Hippocampal formation (tissue), 2 donors: ENCODE results near the gene WARS2.
A peak's percentile ranks its signal among the peaks of the same experiment; 100 is the strongest.
"Not testable (repeated sequence)": the region's sequence is repeated elsewhere in the genome, so short reads cannot be mapped to it uniquely, and the experiment has no call there.

Experiments
- DNase-seq, 2 donors: peaks; one replicate each; lab custom pipeline; 2025; lab: John Stamatoyannopoulos, UW

Gene WARS2

DNA sequence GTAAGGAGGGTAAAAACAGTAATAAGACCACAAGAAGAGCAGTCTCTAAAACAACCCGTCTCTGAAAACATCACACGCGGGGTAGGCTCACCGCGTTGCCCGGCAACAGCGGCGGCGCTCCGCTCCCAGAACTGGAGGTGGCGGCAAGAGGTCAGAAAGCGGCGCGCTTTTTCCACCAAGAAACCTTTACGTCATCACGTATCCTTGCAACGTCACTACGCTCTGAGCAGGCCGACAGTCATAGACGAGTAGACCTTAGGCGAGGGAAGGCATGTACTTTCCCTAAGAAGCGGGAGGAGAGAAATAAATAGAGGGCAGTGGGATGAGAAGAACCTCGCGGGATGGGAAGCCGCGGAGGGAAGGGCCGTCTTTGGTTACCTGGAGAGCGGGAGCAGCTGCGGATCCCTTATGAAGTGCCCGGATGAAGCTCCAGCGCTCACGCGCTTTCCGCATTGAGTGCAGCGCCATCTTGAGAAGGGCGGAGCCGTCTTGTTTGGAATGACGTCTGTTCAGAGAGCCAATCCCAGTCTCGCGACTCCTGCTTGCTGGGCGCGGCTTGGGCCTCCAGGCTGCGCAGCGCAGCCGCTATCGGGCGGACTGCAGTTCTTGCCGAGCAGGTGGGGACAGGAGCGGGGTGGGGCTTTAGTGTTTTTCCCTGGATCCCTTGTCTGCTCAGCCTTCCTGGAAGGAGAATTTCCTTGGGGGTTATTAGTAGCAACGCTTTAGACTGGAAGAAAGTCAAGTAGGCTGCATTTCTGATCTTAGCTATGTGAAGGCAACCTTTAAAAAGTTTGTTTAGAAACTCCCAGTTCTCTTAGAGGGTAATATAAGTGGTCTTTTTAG is at the start of gene WARS2:
Gene WARS2, minus strand, starts transcription at position 477 of the 843 bp plus-strand sequence. Its CDS starts 9 bp downstream, at position 468.
- peak; percentile 93 to 97 for DNase-seq

DNA sequence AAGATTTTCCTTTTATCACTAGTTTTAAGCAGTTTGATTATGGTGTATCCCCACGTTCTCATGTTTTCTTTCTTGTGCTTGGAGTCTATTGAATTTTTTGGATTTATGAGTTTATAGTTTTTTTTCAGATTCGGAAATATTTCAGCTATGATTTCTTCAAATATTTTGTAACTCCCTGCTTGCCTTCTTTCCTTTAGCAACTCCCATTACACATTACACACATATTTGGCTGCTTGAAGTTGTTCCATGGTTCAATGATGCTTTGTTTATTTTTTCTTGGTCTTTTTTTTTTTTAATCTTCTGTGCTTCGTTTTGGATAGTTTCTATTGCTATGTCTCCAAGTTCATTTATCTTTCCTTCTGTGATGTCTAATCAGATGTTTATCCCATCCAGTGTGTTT is 48.5 kb upstream of the WARS2 start:
- no peak for DNase-seq

DNA sequence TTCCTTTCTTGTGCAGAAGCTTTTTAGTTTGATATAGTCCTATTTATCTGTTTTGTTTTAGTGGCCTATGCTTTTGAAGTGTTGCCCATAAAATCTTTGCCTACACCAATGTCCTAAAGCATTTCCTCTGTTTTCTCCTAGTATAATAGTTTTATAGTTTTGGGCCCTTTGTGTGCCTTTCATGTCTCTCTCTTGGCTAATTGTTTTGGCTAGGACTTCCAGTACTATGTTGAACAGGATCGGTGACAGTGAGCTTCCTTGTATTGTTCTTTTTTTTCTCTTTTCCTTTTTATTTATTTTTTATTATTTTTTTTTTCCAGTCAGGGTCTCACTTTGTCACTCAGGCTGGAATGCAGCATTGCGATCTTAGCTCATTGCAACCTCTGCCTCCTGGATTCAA is 47.0 kb upstream of the WARS2 start:
- no peak for DNase-seq

DNA sequence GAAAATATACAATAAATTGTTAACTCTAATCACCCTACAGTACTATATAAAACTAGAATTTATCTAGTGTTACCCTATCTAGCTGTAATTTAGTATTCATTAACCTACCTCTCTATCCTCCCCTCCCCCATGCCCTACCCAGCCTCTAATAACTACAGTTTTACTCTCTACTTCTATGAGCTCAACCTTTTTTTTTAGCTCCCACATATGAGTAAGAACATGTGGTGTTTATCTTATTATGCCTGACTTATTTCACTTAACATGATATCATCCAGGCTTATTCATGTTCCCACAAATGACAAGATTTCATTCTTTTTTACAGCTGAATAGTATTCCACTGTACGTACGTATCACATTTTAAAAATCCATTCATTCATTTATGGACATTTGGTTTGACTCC is 46.0 kb upstream of the WARS2 start:
- no peak for DNase-seq

DNA sequence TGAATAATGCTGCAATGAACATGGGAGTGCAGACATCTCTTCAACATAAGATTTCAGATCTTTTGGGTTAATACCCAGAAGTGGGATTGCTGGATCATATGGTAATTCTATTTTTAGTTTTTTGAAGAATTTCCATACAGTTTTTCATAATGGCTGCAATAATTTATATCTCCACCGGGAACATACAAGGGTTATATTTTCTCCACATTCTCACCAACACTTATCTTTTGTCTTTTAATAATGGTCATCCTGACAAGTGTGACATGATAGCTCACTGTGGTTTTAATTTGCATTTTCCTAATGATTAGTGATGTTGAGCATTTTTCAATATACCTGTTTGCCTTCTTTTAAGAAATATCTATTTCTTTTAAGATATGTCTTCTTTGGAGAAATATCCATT is 44.5 kb upstream of the WARS2 start:
- DNase-seq: no peak

DNA sequence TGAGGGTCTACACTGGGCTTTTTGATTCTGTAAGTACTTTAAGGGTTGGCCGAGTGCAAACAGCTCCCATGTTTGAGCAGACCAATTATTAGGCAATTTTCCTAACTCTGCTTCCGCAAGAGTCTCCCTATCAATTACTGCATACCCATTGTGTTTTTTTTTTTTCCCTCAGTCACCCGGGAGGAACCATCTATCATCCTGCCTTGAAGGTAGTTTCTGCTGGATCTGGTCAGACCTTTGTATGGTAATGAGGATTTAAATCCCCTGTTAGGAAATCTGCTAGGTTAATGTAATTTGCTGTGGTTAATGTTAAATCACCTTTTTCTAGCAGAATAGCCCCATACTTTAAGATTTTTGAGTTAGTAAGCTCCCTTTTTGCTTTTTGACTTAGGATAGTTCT is 40.8 kb upstream of the WARS2 start:
- no peak for DNase-seq

DNA sequence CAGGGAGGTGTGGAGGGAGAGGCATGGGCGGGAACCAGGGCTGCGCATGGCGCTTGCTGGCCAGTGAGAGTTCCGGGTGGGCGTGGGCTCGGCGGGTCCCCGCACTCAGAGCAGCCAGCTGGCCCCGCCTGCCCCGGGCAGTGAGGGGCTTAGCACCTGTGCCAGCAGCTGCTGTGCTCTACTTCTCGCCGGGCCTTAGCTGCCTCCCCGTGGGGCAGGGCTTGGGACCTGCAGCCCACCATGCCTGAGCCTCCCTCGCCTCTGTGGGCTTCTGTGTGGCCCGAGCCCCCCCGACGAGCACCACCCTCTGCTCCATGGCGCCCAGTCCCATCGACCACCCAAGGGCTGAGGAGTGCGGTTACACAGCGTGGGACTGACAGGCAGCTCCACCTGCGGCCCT is 38.6 kb upstream of the WARS2 start:
- no peak for DNase-seq

DNA sequence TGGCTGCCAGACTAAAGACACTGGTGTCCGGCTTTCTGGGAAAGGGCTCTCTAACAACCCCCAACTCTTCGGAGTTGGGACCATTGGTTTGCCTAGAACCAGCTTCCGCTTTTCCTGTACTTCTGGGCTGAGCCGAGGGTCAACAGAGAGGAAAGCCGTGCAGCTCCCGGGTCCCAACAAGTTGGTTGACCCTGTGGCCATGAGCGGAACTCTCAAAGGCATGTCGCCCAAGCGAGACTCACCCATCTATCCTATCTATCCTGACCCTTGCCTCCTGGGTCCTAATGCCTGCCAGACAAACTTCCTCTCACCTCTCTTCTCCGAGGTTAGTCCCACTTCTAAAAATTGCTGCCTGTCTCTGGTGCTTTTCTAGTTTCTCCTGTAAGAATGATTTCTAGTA is 32.5 kb upstream of the WARS2 start:
- not testable (repeated sequence) for DNase-seq

DNA sequence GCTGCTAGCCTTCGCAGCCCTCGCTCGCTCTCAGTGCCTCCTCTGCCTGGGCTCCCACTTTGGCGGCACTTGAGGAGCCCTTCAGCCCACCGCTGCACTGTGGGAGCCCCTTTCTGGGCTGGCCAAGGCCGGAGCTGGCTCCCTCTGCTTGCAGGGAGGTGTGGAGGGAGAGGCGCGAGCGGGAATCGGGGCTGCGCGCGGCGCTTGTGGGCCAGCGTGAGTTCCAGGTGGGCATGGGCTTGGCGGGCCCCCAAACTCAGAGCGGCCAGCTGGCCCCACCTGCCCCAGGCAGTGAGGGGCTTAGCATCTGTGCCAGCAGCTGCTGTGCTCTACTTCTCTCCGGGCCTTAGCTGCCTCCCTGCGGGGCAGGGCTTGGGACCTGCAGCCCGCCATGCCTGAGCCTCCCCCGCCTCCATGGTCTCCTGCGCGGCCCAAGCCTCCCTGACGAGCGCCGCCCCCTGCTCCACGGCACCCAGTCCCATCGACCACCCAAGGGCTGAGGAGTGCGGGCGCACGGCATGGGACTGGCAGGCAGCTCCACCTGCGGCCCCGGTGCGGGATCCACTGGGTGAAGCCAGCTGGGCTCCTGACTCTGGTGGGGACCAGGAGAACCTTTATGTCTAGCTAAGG is 31.0 kb upstream of the WARS2 start:
- DNase-seq: not testable (repeated sequence)

DNA sequence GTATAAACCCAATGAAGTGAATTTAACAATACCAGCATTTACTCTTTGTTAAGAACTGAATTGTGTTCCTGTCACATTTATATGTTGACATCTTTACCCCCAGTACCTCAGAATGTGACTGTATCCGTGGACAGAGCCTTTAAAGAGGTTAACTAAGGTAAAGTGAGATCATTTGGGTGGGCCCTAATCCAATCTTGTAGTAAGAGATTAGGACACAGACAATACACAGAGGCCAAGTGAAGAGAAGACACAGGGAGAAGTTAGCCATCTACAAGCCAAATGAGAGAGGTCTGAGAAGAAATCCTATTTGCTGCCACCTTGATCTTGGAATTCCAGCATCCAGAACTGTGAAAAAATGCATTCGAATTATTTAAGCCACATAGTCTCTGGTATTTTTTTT is 22.9 kb upstream of the WARS2 start:
- no peak for DNase-seq

DNA sequence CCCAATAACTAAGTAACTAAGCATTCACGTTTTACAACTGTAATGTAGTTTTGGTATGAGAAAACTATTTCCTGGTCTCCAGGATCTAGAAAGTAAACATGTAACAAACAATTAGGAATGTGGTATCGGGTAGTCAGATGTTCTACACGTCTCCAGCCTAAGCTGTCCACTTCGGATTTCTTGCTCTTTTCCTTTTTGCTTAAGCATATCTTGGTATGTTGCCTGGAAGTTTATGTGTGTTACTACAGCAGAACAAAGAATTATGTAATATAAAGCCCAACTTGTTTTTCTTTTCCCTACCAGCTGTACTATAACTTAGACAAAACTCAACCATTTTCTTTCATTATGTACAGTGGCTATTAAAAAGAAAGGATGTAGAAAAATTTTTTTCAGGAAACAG is 20.4 kb upstream of the WARS2 start:
- no peak for DNase-seq

DNA sequence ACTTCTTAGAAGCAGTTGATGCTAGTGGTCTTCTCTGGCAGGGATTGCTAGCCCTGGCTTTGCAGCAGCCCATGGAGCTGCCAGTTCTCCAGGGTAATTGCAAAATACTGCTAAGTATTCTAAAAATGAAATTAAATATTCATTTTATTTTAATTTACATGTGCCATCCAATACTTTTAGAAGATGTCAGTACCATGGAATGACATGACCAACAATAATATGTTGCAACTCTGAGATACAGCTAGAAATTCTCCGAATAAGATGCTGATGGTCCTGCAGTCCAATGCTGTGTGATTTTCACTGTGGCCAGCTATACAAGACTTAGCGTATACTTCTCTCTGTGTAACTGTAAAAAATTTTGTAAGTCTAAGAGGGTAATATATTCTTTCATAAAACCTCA is 20.0 kb upstream of the WARS2 start:
- DNase-seq: no peak

DNA sequence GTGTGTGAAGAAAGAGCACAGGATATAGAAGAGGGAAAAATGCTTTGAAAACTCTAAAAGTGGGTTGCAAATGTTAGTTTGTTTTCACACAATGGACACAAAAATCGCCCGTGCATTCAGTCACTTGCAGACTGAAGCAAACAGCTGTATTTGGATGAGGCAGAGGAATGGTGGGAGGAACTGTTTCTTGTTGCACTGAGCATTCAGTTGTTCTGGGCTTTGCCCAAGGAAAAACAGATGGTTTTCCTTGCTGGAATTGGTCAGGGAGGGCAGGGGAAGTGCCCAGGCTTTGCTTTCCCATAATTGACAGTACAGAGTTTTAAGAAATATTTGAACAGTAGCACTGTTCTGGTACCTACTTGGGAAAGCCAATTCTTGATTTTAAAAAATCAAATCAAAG is 19.5 kb upstream of the WARS2 start:
- no peak for DNase-seq

DNA sequence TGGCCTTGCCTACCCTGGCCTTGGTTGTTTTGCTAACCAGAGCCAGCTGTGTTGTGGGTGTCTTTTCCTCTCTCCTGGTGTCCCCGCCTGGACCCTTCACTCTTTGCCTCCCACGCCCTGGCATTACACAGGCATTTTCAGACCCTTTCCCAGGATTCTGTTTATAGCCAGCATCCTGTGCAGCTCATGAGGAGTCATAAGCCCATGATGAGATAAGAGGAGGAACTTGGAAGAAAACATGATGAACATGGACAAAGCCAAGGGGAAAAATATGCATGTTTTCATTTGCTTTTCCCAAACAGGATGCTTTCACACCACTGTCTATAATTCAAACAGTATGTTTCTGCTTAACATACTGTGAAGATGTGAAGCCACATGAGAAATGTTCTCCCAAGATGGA is 18.7 kb upstream of the WARS2 start:
- no peak for DNase-seq

DNA sequence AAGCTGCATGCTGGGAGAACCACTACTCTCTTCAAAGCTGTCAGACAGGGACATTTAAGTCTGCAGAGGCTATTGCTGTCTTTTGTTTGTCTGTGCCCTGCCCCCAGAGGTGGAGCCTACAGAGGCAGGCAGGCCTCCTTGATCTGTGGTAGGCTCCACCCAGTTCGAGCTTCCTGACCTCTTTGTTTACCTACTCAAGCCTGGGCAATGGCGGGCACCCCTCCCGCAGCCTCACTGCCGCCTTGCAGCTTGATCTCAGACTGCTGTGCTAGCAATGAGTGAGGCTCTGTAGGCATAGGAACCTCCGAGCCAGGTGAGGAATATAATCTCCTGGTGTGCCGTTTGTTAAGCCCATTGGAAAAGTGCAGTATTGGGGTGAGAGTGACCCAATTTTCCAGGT is 16.3 kb upstream of the WARS2 start:
- not testable (repeated sequence) for DNase-seq

DNA sequence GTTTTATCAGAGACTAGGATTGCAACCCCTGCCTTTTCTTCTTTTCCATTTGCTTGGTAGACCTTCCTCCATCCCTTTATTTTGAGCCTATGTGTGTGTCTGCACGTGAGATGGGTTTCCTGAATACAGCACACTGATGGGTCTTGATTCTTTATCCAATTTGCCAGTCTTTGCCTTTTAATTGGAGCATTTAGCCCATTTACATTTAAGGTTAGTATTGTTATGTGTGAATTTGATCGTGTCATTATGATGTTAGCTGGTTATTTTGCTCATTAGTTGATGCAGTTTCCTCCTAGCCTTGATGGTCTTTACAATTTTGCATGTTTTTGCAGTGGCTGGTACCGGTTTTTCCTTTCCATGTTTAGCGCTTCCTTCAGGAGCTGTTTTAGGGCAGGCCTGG is 14.6 kb upstream of the WARS2 start:
- not testable (repeated sequence) for DNase-seq

DNA sequence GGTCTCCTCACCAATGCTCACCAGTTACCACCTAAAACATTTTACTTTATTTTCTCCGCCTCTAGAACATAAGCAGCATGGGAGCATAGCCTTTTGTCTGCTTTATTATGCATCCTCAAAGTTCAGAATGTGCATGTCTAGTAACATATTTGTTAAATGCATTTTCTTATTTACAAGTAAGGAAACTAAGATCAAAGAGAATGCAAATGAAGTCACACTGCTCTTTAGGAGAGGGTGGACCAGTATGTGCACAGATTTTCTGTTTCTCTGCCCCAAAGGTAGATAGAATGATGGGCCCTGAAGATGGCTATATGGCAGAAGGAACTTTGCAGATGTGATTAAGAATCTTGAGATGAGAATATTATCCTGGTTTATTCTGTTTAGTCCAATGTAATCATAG is 9.7 kb upstream of the WARS2 start:
- no peak for DNase-seq

DNA sequence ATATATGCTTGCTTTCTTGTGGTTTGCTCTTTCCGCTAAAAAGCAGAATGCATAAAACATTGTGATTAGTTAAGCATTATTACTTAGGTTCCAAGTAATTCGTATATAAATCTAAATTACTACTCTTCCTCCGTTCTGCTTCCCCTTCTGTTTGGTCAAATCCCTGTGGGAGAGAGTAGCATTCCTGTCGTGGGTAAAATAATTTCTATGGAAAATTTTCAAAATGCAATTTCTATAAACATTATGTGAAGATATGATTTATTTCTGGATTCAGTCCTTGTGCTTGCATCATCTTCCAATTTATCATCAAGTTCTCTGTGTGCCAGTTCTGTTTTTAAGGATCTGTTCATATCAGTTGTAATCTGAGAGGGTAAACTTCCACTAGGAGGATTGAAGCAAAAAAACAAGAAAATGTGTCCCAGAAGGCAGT is 7.2 kb upstream of the WARS2 start:
- DNase-seq: no peak

DNA sequence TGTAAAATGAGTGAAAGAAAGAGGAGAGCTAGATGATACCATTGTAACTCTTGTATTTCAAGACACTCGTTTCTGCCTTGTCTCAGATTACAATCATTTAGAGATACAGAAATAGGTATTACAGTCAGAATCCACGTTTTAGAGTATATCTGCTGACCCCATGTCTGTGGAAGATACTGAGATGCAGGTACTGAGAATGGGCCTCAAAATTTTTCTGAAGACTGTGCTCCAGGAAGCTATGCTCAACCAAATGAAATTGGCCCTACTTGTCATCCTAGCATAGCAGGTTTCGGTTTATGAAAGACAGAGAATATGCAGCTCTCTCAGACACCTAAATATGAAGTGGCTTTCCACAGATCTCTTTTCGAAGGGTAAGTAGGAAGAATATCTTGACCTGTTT is 6.0 kb upstream of the WARS2 start:
- DNase-seq: no peak

DNA sequence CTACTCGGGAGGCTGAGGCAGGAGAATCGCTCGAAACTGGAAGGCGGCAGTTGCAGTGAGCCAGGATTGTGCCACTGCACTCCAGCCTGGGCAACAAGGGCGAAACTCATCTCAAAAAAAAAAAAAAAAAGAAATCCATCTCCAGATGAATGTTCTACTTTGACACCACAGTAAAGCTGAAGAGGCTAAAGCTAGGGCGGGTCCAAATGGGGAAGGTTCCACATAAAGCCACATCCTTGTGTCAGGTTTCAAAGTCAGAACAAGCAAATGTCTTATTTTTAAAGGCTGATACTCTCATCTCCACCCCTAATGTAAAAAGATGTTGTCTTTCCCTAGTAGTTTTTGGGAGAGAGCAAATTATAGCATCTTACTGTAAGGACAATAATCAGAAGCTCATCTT is 4.4 kb upstream of the WARS2 start:
- no peak for DNase-seq

DNA sequence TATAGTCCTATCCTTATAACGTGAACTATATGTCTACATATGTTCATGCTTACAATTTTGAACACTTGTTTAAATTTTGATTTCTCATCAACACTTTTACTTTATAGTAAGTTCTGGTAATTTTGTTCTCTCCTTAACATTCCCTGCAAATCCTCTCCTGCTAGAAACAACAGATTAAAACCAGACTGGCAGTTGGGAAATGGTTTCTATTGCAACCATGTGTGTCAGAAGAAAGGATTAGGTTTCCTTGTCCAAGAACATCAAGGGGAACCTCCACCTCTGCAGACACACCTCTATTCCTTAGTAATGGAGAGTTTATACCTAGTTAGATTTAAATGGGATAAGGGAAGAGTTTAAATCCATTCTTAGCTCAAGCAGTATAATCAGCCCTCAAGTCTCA is 3.3 kb upstream of the WARS2 start:
- DNase-seq: no peak

DNA sequence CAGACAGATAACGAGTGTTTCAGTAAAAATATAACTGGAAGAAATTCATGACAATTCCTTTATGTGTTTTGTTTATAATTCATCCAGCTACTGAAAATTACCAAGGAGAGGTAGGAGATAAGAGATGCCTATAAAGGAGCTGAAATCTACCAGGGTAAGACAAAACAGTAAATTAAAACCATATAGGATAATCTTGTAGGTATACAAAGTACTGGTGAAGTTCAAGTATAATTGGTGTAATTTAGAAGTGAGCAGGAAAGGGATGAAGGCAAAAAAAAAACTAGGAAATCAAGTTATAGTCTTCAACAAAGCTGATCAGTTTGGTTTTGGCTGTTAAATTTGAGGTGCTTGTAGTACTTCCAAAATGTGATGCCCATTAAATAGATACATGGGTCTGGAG is 1.2 kb upstream of the WARS2 start:
- DNase-seq: no peak

DNA sequence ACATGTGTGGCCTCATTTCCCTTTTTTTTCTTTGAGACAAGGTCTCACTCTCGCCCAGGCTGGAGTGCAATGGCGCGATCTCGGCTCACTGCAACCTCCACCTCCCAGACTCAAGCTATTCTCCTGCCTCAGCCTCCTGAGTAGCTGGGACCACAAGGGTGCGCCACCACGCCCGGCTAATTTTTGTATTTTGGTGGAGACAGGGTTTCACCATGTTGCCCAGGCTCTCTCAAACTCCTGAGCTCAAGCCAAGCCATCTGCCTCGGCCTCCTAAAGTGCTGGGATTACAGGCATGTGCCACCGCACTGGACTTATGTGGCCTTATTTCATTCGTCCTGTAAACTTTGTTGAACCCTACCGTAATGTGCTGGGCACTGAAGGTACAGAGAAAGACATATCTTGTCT is 569 bp upstream of the WARS2 start:
- DNase-seq: no peak

DNA sequence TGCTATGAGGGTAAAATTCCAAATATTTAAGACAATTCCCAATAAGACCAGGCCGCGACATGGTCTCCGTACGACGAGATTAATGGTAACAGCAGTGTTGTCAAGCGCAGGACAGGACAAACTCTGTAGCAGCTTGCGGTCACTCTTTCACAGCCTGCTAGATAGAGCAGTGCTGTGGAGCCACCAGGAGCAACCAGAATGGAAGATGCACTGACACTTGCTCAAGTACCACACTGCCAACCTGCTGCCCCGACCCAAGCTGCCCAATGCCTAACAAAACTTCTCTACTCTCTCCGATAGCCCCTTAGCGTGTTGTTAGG is 636 bp downstream of the WARS2 start:
- DNase-seq: no peak
